HFF-Myc (cell line): ENCODE results near the gene ZAR1L.

Source experiments
- DNase-seq: peaks from one replicate; pipeline ENCODE4 v3.0.0-alpha.2; 2011; ENCODE audit warnings: low read depth; ENCODE audit errors: extremely low read depth
- H3K4me3 ChIP-seq: replicated peaks from 2 replicates; pipeline ENCODE4 v1.5.1; 2011; ENCODE audit warnings: low read depth, mild to moderate bottlenecking, control low read depth, low read length
- CTCF ChIP-seq: IDR thresholded peaks from 2 replicates; pipeline ENCODE4 v1.5.1; 2012; ENCODE audit warnings: mild to moderate bottlenecking, low read depth, low read length, control low read depth; ENCODE audit errors: missing control alignments

ZAR1L gene

DNA sequence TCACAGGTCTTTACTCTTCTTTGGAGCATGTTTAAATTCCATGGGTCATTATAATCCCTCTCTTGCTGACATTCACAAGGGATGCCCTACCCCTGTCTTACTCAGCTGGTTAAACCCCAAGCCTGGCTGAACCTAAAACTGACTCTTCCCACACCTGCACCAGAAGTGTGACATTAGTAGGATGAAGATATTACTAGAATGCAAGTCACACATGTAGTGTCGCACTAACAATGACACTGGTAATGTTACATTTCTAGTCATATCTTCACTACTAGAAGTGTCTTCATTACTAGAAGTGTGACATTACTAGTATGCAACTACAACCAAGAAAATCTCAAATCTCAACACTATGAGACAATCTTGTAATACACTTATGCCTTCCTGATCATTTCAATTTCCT, 14.2 kb downstream of the ZAR1L start:
- no peak overlapping the region for H3K4me3 ChIP-seq
- no peak for DNase-seq
- no peak for TF ChIP-seq CTCF

GRCh38 chr13:32300406-32300805, 14.8 kb downstream of the ZAR1L start:
- DNase-seq, result no peak
- TF ChIP-seq CTCF, result no peak
- H3K4me3 ChIP-seq, result no peak overlapping the region

DNA sequence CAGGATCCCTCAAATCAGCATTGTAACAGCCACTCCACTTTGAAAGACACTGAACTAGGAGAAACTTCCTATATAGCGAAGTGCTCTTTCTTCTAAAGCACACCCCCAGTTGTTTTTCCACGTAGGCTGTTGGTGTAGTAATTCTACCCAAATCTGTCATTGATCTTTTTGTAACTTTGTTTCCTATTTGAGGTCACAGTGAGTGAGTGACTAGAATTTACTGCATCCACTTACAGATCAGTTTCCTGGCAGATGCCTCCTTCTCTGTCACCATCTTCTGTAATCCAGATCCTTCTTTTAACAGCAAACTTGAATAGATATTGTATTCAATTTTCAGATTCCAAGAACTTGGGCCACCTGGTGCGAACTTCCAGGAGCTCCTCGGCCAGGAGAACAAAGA, 15.3 kb downstream of the ZAR1L start:
- DNase-seq, result no peak
- H3K4me3 ChIP-seq, result no peak overlapping the region
- TF ChIP-seq CTCF, result no peak

GRCh38 chr13:32298695-32299094, 16.5 kb downstream of the ZAR1L start:
- H3K4me3 ChIP-seq, result no peak overlapping the region
- TF ChIP-seq CTCF, result no peak
- DNase-seq, result no peak

DNA sequence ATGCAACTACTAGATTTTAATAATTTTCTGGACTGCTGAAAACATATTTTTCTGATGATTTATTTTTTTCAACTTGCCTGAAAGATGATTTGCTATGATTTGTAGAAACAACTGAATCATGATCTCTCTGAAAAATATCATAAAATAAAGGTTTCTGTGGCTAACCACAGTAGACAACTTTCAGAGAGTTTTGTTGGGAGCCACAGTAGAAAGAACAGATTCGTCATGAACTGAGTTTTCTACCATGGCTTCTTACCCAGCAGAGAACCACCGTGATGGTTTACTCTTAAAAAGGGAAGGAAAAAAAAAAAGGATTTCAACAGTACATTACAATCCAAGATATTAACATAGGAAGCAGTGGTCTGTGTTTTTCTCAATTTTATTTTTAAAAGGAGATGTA, 18.0 kb downstream of the ZAR1L start:
- no peak for TF ChIP-seq CTCF
- DNase-seq, result no peak
- H3K4me3 ChIP-seq, result no peak overlapping the region

DNA sequence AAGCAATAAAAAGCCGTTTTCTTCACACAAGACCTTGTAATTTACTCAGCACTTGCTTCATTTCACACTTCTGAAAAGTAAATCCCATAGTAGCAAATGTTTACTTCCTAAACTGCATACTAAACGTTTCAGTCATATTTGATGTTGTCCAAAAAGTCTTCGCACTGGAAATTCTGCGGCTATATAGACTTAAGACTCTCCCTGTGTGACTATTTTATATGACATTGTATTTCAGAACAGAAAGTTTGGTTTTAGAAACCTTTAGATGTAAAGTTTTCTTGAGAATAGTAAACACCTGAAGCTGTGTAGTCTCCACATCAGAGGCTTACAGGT, 29.6 kb downstream of the ZAR1L start:
- H3K4me3 ChIP-seq, result no peak overlapping the region
- no peak for TF ChIP-seq CTCF
- no peak for DNase-seq

DNA sequence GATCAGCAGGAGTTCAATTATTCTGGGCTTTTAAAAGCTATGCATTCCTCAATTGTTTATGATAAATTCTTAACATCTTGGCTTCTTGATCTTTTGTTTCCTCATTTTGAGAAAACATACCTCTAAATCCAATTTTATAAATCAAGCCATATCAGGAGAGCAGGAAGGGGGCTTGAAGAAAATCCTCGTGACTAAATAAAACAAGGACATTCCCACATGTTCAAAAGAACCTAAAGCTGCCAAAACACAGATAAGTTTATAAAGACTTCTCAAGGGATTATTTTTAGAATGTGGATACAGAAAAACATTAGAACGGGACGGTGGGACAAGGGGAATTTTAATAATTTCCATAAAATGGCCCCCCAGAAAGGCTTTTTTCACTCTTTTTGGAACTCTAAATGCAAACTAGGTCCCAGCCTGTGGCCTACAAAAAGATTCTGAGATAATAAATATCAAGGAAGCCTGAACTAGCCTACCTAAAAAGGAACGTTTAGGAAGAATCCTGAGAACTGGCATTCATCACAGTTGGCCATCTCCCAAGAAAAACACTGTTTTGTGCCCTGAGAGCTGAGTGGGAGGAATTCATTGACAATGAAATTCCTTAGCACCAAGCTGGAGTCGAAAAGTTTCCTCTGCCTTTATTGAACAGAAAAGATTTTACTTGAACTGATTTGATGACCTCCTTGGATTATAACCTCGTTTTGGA, 30.1 kb downstream of the ZAR1L start:
- no peak overlapping the region for H3K4me3 ChIP-seq
- DNase-seq, result no peak
- TF ChIP-seq CTCF, result no peak
